ENCODE results near the gene DNAJC13. TPM values are rescaled to one million over a fixed set of nuclear protein-coding genes. Genes with fewer than 3 reads are reported as not detected.

DNAJC13 gene
- total RNA-seq, 1 experiment from 2014 or later: 72.4 TPM

- CTCF ChIA-PET: no interaction called here
- peaks cover 41% of the 10 kb centered on the region for H3K36me3 Mint-ChIP-seq (ENCODE audit: insufficient read depth, unreplicated experiment)
- TF ChIP-seq, protein P1, sequence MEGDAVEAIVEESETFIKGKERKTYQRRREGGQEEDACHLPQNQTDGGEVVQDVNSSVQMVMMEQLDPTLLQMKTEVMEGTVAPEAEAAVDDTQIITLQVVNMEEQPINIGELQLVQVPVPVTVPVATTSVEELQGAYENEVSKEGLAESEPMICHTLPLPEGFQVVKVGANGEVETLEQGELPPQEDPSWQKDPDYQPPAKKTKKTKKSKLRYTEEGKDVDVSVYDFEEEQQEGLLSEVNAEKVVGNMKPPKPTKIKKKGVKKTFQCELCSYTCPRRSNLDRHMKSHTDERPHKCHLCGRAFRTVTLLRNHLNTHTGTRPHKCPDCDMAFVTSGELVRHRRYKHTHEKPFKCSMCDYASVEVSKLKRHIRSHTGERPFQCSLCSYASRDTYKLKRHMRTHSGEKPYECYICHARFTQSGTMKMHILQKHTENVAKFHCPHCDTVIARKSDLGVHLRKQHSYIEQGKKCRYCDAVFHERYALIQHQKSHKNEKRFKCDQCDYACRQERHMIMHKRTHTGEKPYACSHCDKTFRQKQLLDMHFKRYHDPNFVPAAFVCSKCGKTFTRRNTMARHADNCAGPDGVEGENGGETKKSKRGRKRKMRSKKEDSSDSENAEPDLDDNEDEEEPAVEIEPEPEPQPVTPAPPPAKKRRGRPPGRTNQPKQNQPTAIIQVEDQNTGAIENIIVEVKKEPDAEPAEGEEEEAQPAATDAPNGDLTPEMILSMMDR (IDR thresholded peaks at IDR 0.05; ENCODE audit: unreplicated experiment): no peak
- no peaks in the 10 kb centered on the region for H3K27me3 Mint-ChIP-seq (ENCODE audit: unreplicated experiment)
- H3K27ac Mint-ChIP-seq (ENCODE audit: unreplicated experiment): no peak overlapping the region
- H3K9me3 Mint-ChIP-seq (ENCODE audit: low read depth, unreplicated experiment): no peaks in the 10 kb centered on the region
- no peak for DNase-seq
- H3K4me1 Mint-ChIP-seq (ENCODE audit: low read depth, unreplicated experiment): no peaks in the 10 kb centered on the region
- no TSS peak for BruUV-seq (replicated peaks)
- intact Hi-C loops (cut with micrococcal nuclease; ENCODE audit: unreplicated experiment): no loop called here
- H3K4me3 Mint-ChIP-seq (ENCODE audit: low read depth, unreplicated experiment): no peak overlapping the region
Measured at GRCh38 chr3:132461544-132461943, 44.2 kb downstream of the DNAJC13 start.

DNA sequence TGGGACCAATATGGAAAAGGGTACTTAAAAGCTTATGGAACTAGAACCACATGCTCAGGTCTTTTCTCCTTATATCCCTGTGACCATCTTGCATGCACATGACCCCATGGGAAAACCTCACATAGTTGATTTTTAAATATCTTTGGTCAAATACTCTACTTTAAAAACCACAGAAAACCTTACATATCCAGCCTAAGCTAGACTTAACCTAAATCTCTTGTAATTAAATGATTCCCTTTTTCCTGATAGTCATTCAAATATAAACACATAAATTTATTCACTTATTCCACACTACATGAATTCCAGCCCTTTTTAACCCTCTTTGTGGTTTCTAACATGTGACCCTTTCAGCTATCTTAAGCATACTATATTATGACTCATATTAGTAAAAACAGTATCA, 46.8 kb downstream of the DNAJC13 start:
- CTCF ChIA-PET: no interaction called here
- intact Hi-C loops (cut with micrococcal nuclease; ENCODE audit: unreplicated experiment): no loop called here
- no peak overlapping the region for H3K4me3 Mint-ChIP-seq (ENCODE audit: low read depth, unreplicated experiment)
- no peak for DNase-seq
- H3K27ac Mint-ChIP-seq (ENCODE audit: unreplicated experiment): no peak overlapping the region
- H3K27me3 Mint-ChIP-seq (ENCODE audit: unreplicated experiment): no peaks in the 10 kb centered on the region
- no peaks in the 10 kb centered on the region for H3K4me1 Mint-ChIP-seq (ENCODE audit: low read depth, unreplicated experiment)
- peaks cover 37% of the 10 kb centered on the region for H3K36me3 Mint-ChIP-seq (ENCODE audit: insufficient read depth, unreplicated experiment)
- H3K9me3 Mint-ChIP-seq (ENCODE audit: low read depth, unreplicated experiment): no peaks in the 10 kb centered on the region
- TF ChIP-seq, protein P1 (IDR thresholded peaks at IDR 0.05; ENCODE audit: unreplicated experiment): no peak
- BruUV-seq (replicated peaks): no TSS peak

DNA sequence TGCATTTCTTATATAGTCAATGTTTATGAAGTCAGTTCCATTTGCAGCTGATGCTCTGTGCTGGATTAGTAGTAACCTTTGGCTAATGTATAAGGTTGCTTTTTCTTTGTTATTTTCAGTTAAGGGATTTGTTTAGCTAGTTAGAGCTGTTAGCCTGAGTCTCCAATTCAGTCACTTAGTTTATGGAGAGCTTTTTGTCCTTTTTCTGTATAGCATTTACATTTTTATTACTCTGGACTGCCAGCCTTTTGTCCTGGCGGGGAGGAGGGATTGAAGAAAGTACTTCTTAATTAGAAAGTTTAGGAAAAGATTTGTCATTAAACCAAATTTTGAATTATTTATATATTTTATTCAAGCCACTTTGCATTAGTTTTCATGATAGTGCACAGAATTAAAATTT, 52.0 kb downstream of the DNAJC13 start:
- CTCF ChIA-PET: no interaction called here
- Mint-ChIP-seq H3K4me3 (ENCODE audit: low read depth, unreplicated experiment) (no peak overlapping the region), H3K4me1 (ENCODE audit: low read depth, unreplicated experiment) (no peaks in the 10 kb centered on the region), H3K27me3 (ENCODE audit: unreplicated experiment) (no peaks in the 10 kb centered on the region), H3K9me3 (ENCODE audit: low read depth, unreplicated experiment) (no peaks in the 10 kb centered on the region), H3K27ac (ENCODE audit: unreplicated experiment) (no peak overlapping the region), H3K36me3 (ENCODE audit: insufficient read depth, unreplicated experiment) (peaks cover 30% of the 10 kb centered on the region)
- TF ChIP-seq, protein P1 (IDR thresholded peaks at IDR 0.05; ENCODE audit: unreplicated experiment): no peak
- intact Hi-C loops (cut with micrococcal nuclease; ENCODE audit: unreplicated experiment): no loop called here
- no TSS peak for BruUV-seq (replicated peaks)
- no peak for DNase-seq

GRCh38 chr3:132486099-132486498, 68.8 kb downstream of the DNAJC13 start:
- intact Hi-C loops (cut with micrococcal nuclease; ENCODE audit: unreplicated experiment): no loop called here
- Mint-ChIP-seq H3K4me3 (ENCODE audit: low read depth, unreplicated experiment) (no peak overlapping the region), H3K9me3 (ENCODE audit: low read depth, unreplicated experiment) (no peaks in the 10 kb centered on the region), H3K27ac (ENCODE audit: unreplicated experiment) (no peak overlapping the region), H3K4me1 (ENCODE audit: low read depth, unreplicated experiment) (no peaks in the 10 kb centered on the region), H3K36me3 (ENCODE audit: insufficient read depth, unreplicated experiment) (peaks cover 22% of the 10 kb centered on the region), H3K27me3 (ENCODE audit: unreplicated experiment) (no peaks in the 10 kb centered on the region)
- CTCF ChIA-PET: no interaction called here
- BruUV-seq (replicated peaks): no TSS peak
- no peak for DNase-seq
- TF ChIP-seq, protein P1 (IDR thresholded peaks at IDR 0.05; ENCODE audit: unreplicated experiment): no peak
